Activated CD4-positive, alpha-beta T cell treated with anti-CD3 and anti-CD28 coated beads, Interleukin-2, amount 10 ng/mL, durations not matched to agents 7 days and 5 days (primary cell): ENCODE measurements around the gene DPH3. TPM values are rescaled to one million over a fixed set of nuclear protein-coding genes. Genes with fewer than 3 reads are reported as not detected.
A peak's percentile ranks its signal among the peaks of the same experiment; 100 is the strongest.

Source experiments
- CTCF ChIA-PET: fragments of 350-600 bp; sonication (Branson Sonifier 250); formaldehyde crosslinking; loops from one replicate; lab custom pipeline; 2021; ENCODE audit warnings: antibody characterized with exemption; lab: Charles Lee
- POLR2A ChIA-PET: fragments of 350-600 bp; sonication (Branson Sonifier 250); formaldehyde crosslinking; loops from one replicate; lab custom pipeline; 2021; ENCODE audit warnings: antibody characterized with exemption; lab: Charles Lee
- DNase-seq: peaks from one replicate; pipeline ENCODE4 v3.0.0-alpha.2; 2020
- H3K27ac Mint-ChIP-seq: one replicate; pipeline ENCODE4 v1.8.0; 2021; ENCODE audit warnings: mild to moderate bottlenecking, moderate library complexity, mixed read lengths
- H3K27me3 Mint-ChIP-seq: one replicate; pipeline ENCODE4 v1.8.0; 2021; ENCODE audit warnings: mixed read lengths
- H3K36me3 Mint-ChIP-seq: one replicate; pipeline ENCODE4 v1.8.0; 2021; ENCODE audit warnings: low read depth, mixed read lengths
- H3K4me1 Mint-ChIP-seq: one replicate; pipeline ENCODE4 v1.8.0; 2021; ENCODE audit warnings: mixed read lengths
- H3K4me3 Mint-ChIP-seq: one replicate; pipeline ENCODE4 v1.8.0; 2021; ENCODE audit warnings: mild to moderate bottlenecking, moderate library complexity, mixed read lengths
- H3K9me3 Mint-ChIP-seq: one replicate; pipeline ENCODE4 v1.8.0; 2021; ENCODE audit warnings: mixed read lengths
- total RNA-seq, 2 experiments: library from RNA; stranded (reverse); gene quantifications; one replicate each; pipeline ENCODE4 v1.2.3, GENCODE V29; 2021

DPH3 gene
- total RNA-seq, 2 experiments from 2014 or later = 12.6 to 14.4 TPM

- H3K27me3 Mint-ChIP-seq = no peaks in the 10 kb centered on the region
- peaks cover 22% of the 10 kb centered on the region for H3K4me1 Mint-ChIP-seq
- no peak overlapping the region for H3K27ac Mint-ChIP-seq
- CTCF ChIA-PET = interaction anchor here (0.6 to 0.7 kb wide), 3 partner anchors 15 to 276 kb away, joined by 3 to 5 read pairs (median 4); no protein-coding TSS in a partner anchor
- POLR2A ChIA-PET = no interaction called here
- no peak for DNase-seq
- H3K4me3 Mint-ChIP-seq = no peak overlapping the region
- no peaks in the 10 kb centered on the region for H3K36me3 Mint-ChIP-seq
- H3K9me3 Mint-ChIP-seq = no peaks in the 10 kb centered on the region
Observed at GRCh38 chr3:16252243-16252978, 12.3 kb downstream of the DPH3 start.

- ChIA-PET CTCF (interaction anchor here (0.7 to 0.8 kb wide), 3 partner anchors 14 to 241 kb away, joined by 4 to 6 read pairs (median 5); no protein-coding TSS in a partner anchor), POLR2A (no interaction called here)
- Mint-ChIP-seq H3K27me3 (no peaks in the 10 kb centered on the region), H3K9me3 (no peaks in the 10 kb centered on the region), H3K36me3 (no peaks in the 10 kb centered on the region), H3K27ac (no peak overlapping the region), H3K4me1 (peaks cover 29% of the 10 kb centered on the region), H3K4me3 (no peak overlapping the region)
- DNase-seq = no peak
Observed at GRCh38 chr3:16251316-16252085, 13.2 kb downstream of the DPH3 start.

GRCh38 chr3:16249886-16250285 lies 14.9 kb downstream of the DPH3 start:
- POLR2A ChIA-PET = no interaction called here

GRCh38 chr3:16249336-16249735 lies 15.4 kb downstream of the DPH3 start:
- ChIA-PET POLR2A (no interaction called here), CTCF (no interaction called here)
- Mint-ChIP-seq H3K4me1 (peaks cover 16% of the 10 kb centered on the region), H3K27ac (no peak overlapping the region), H3K9me3 (no peaks in the 10 kb centered on the region), H3K4me3 (no peak overlapping the region), H3K27me3 (no peaks in the 10 kb centered on the region), H3K36me3 (no peaks in the 10 kb centered on the region)
- peak; percentile 24 for DNase-seq

More at GRCh38 chr3:16249886-16250285, 14.9 kb downstream of the DPH3 start:
- peaks cover 22% of the 10 kb centered on the region for H3K4me1 Mint-ChIP-seq
- DNase-seq = no peak
- no peaks in the 10 kb centered on the region for H3K36me3 Mint-ChIP-seq
- H3K9me3 Mint-ChIP-seq = no peaks in the 10 kb centered on the region
- H3K27me3 Mint-ChIP-seq = no peaks in the 10 kb centered on the region
- CTCF ChIA-PET = no interaction called here
- no peak overlapping the region for H3K4me3 Mint-ChIP-seq
- H3K27ac Mint-ChIP-seq = no peak overlapping the region

- Mint-ChIP-seq H3K4me3 (no peak overlapping the region), H3K4me1 (peaks cover 20% of the 10 kb centered on the region), H3K27ac (no peak overlapping the region), H3K27me3 (no peaks in the 10 kb centered on the region), H3K9me3 (no peaks in the 10 kb centered on the region), H3K36me3 (no peaks in the 10 kb centered on the region)
- CTCF ChIA-PET = interaction anchor here (0.6 to 1.3 kb wide), 4 partner anchors 20 to 1046 kb away, joined by 3 to 4 read pairs (median 3); no protein-coding TSS in a partner anchor
- DNase-seq = no peak
- POLR2A ChIA-PET = no interaction called here
Observed at GRCh38 chr3:16248556-16248955, 16.2 kb downstream of the DPH3 start.

GRCh38 chr3:16247282-16248061 lies 17.3 kb downstream of the DPH3 start:
- ChIA-PET CTCF (interaction anchor here (0.6 to 1.3 kb wide), 13 partner anchors 12 to 1045 kb away, joined by 3 to 4 read pairs (median 3); no protein-coding TSS in a partner anchor), POLR2A (no interaction called here)
- DNase-seq = peak; percentile 87
- H3K4me1 Mint-ChIP-seq = peaks cover 20% of the 10 kb centered on the region
- H3K27me3 Mint-ChIP-seq = no peaks in the 10 kb centered on the region
- no peaks in the 10 kb centered on the region for H3K9me3 Mint-ChIP-seq
- H3K4me3 Mint-ChIP-seq = no peak overlapping the region
- peak overlapping the region; percentile 22 for H3K27ac Mint-ChIP-seq
- no peaks in the 10 kb centered on the region for H3K36me3 Mint-ChIP-seq

- Mint-ChIP-seq H3K27ac (no peak overlapping the region), H3K36me3 (no peaks in the 10 kb centered on the region), H3K4me1 (peaks cover 25% of the 10 kb centered on the region), H3K4me3 (no peak overlapping the region), H3K9me3 (no peaks in the 10 kb centered on the region), H3K27me3 (no peaks in the 10 kb centered on the region)
- ChIA-PET CTCF (no interaction called here), POLR2A (no interaction called here)
- no peak for DNase-seq
Observed at GRCh38 chr3:16245609-16246008, 19.1 kb downstream of the DPH3 start.

- ChIA-PET CTCF (interaction anchor here (0.6 to 1.5 kb wide), 7 partner anchors 24 to 864 kb away, joined by 3 to 4 read pairs (median 4); partner anchors contain the start of gene GALNT15), POLR2A (no interaction called here)
- H3K4me3 Mint-ChIP-seq = no peak overlapping the region
- peaks cover 35% of the 10 kb centered on the region for H3K4me1 Mint-ChIP-seq
- H3K36me3 Mint-ChIP-seq = no peaks in the 10 kb centered on the region
- DNase-seq = no peak
- no peaks in the 10 kb centered on the region for H3K9me3 Mint-ChIP-seq
- H3K27ac Mint-ChIP-seq = no peak overlapping the region
- no peaks in the 10 kb centered on the region for H3K27me3 Mint-ChIP-seq
Observed at GRCh38 chr3:16243706-16244490, 20.8 kb downstream of the DPH3 start.

GRCh38 chr3:16242177-16242576 lies 22.6 kb downstream of the DPH3 start:
- Mint-ChIP-seq H3K27ac (no peak overlapping the region), H3K9me3 (no peaks in the 10 kb centered on the region), H3K36me3 (no peaks in the 10 kb centered on the region), H3K4me1 (peaks cover 27% of the 10 kb centered on the region), H3K27me3 (no peaks in the 10 kb centered on the region), H3K4me3 (no peak overlapping the region)
- no peak for DNase-seq
- CTCF ChIA-PET = no interaction called here
- POLR2A ChIA-PET = no interaction called here

- ChIA-PET CTCF (interaction anchor here (1.1 kb wide), 1 partner anchor 24 kb away, joined by 3 read pairs; the partner anchor contains the start of genes DPH3 and OXNAD1), POLR2A (no interaction called here)
- no peaks in the 10 kb centered on the region for H3K36me3 Mint-ChIP-seq
- H3K27me3 Mint-ChIP-seq = no peaks in the 10 kb centered on the region
- H3K9me3 Mint-ChIP-seq = no peaks in the 10 kb centered on the region
- H3K4me3 Mint-ChIP-seq = no peak overlapping the region
- DNase-seq = no peak
- no peak overlapping the region for H3K27ac Mint-ChIP-seq
- peaks cover 22% of the 10 kb centered on the region for H3K4me1 Mint-ChIP-seq
Observed at GRCh38 chr3:16241225-16241624, 23.5 kb downstream of the DPH3 start.

- Mint-ChIP-seq H3K4me1 (peaks cover 22% of the 10 kb centered on the region), H3K27me3 (no peaks in the 10 kb centered on the region), H3K4me3 (no peak overlapping the region), H3K36me3 (no peaks in the 10 kb centered on the region), H3K9me3 (peaks cover 1% of the 10 kb centered on the region), H3K27ac (no peak overlapping the region)
- DNase-seq = no peak
- ChIA-PET POLR2A (no interaction called here), CTCF (interaction anchor here (1.1 to 1.7 kb wide), 2 partner anchors 13 to 24 kb away, joined by 3 to 4 read pairs; partner anchors contain the start of genes DPH3 and OXNAD1)
Observed at GRCh38 chr3:16240229-16241023, 24.3 kb downstream of the DPH3 start.
